ENCODE data around the gene PNKD.

Gene PNKD

GRCh38 chr2:218383892-218384519 lies 113.7 kb downstream of the PNKD start:
- no peak for DNase-seq

- DNase-seq, result no peak
Observed at GRCh38 chr2:218384975-218385374, 114.7 kb downstream of the PNKD start.

- no peak for DNase-seq
Observed at GRCh38 chr2:218386505-218387368, 116.4 kb downstream of the PNKD start.

- no peak for DNase-seq
Observed at GRCh38 chr2:218387369-218388194, 117.3 kb downstream of the PNKD start.

GRCh38 chr2:218389333-218390150 lies 119.2 kb downstream of the PNKD start:
- DNase-seq, result no peak

GRCh38 chr2:218391202-218391601 lies 120.9 kb downstream of the PNKD start:
- DNase-seq, result no peak

- no peak for DNase-seq
Observed at GRCh38 chr2:218392459-218392858, 122.1 kb downstream of the PNKD start.

GRCh38 chr2:218392891-218393462 lies 122.7 kb downstream of the PNKD start:
- no peak for DNase-seq

- DNase-seq, result no peak
Observed at GRCh38 chr2:218393750-218394290, 123.5 kb downstream of the PNKD start.

GRCh38 chr2:218394298-218395089 lies 124.2 kb downstream of the PNKD start:
- DNase-seq, result no peak

- DNase-seq, result no peak
Observed at GRCh38 chr2:218395090-218395444, 124.7 kb downstream of the PNKD start.

- DNase-seq, result no peak
Observed at GRCh38 chr2:218395456-218395825, 125.1 kb downstream of the PNKD start.

GRCh38 chr2:218395826-218396687 lies 125.7 kb downstream of the PNKD start:
- DNase-seq, result peak; percentile 90

Measured in T1000 (cell line).